K562 (cell line): ENCODE data around the gene EEF1AKMT1. TPM values are rescaled to one million over a fixed set of nuclear protein-coding genes. Genes with fewer than 3 reads are reported as not detected.
A peak's percentile ranks its signal among the peaks of the same experiment; 100 is the strongest.

Experiments used
- ATF1 ChIP-seq, 2 experiments: fragments of 450-650 bp in 1 of 2; IDR thresholded peaks; 2 replicates each; pipeline ENCODE4 v1.6.1; 2016; ENCODE audit warnings: missing compliant biosample characterization in 1 of 2, missing genetic modification characterization in 1 of 2
- CBFA2T3 ChIP-seq: fragments of 450-650 bp; IDR thresholded peaks from 2 replicates; pipeline ENCODE4 v1.6.1; 2017
- DACH1 ChIP-seq: fragments of 450-650 bp; IDR thresholded peaks from 2 replicates; pipeline ENCODE4 v1.6.1; 2018; ENCODE audit not compliant: partially characterized antibody
- DNMT1 ChIP-seq: fragments of 450-650 bp; IDR thresholded peaks from 2 replicates; pipeline ENCODE4 v1.6.1; 2016; ENCODE audit warnings: antibody characterized with exemption, mild to moderate bottlenecking
- NFRKB ChIP-seq: fragments of 450-650 bp; IDR thresholded peaks from 2 replicates; pipeline ENCODE4 v1.6.1; 2016; ENCODE audit warnings: low read depth
- OTX1 ChIP-seq: fragments of 450-650 bp; formaldehyde crosslinking; IDR thresholded peaks from 2 replicates; pipeline ENCODE4 v1.4.0; 2022; ENCODE audit warnings: mild to moderate bottlenecking
- RAD51 ChIP-seq: fragments of 450-650 bp; IDR thresholded peaks from 2 replicates; pipeline ENCODE4 v1.7.1; 2016; ENCODE audit warnings: low read depth, mild to moderate bottlenecking, borderline replicate concordance
- ZFX ChIP-seq: sonication (generic); formaldehyde crosslinking; IDR thresholded peaks from 2 replicates; pipeline ENCODE4 v1.8.0; 2022; ENCODE audit warnings: mild to moderate bottlenecking, missing genetic modification reagents, moderate library complexity
- polyA plus RNA-seq, 8 experiments: library from polyadenylated mRNA; depleted of rRNA in 4 of 8; stranded (reverse) in 5 of 8; unstranded in 3 of 8; fragments of >200 nt; fragmentation: Nextera tagmentation in 2 of 8; fragmentation: Illumina TruSeq in 1 of 8; extraction: Ambion mirVana in 2 of 8; extraction: Trizol in 1 of 8; gene quantifications; 2 replicates each; pipeline versions ENCODE4 v1.2.1 to v1.2.3, GENCODE V29; 2011 to 2014; ENCODE audit warnings: inconsistent platforms in 1 of 8, missing spikeins in 1 of 8
- total RNA-seq, 7 experiments: library from RNA; depleted of rRNA in 6 of 7; stranded (reverse); fragments of >200 nt in 6 of 7; fragmentation: Illumina TruSeq in 2 of 7; extraction: Trizol in 2 of 7; gene quantifications; 2 replicates each; pipeline versions ENCODE4 v1.2.1 to v1.2.3, GENCODE V29; 2011 to 2021; ENCODE audit warnings: low replicate concordance in 1 of 7
- TF ChIP-seq, protein P1 (sequence below), 3 experiments: fragments of 200-800 bp in 1 of 3; fragments of 250-450 bp in 1 of 3; fragments of 450-650 bp in 1 of 3; sonication (Bioruptor Pico) in 1 of 3; sonication (Bioruptor generic) in 1 of 3; formaldehyde crosslinking in 1 of 3; IDR thresholded peaks; 2 replicates each; pipeline versions ENCODE4 v1.6.1 to v1.8.0; 2016 to 2022; ENCODE audit warnings: mild to moderate bottlenecking in 2 of 3, missing genetic modification characterization in 2 of 3, missing compliant biosample characterization in 1 of 3, moderate library complexity in 1 of 3
- TF ChIP-seq, protein P2 (sequence below): sonication (generic); IDR thresholded peaks from 2 replicates; pipeline ENCODE4 v1.6.1; 2016
- TF ChIP-seq, protein P3 (sequence below): fragments of 450-650 bp; IDR thresholded peaks from 2 replicates; pipeline ENCODE4 v1.6.1; 2016; ENCODE audit warnings: low read depth
- TF ChIP-seq, protein P4 (sequence below), 3 experiments: IDR thresholded peaks in 2 of 3; conservative IDR thresholded peaks in 1 of 3; 2 replicates each; pipeline ENCODE4 v1.5.1; 2011 to 2012; ENCODE audit warnings: low read length in 3 of 3, mild to moderate bottlenecking in 3 of 3, control low read depth in 2 of 3, improper control_type of control experiment in 1 of 3, inconsistent platforms in 1 of 3, low read depth in 1 of 3, mixed read lengths in 1 of 3, moderate library complexity in 1 of 3; ENCODE audit not compliant: insufficient read depth in 2 of 3

EEF1AKMT1 gene
- total and polyA plus RNA-seq, 9 of the 15 experiments (the other 6 are each of a cell fraction or from before 2014, with no cell fraction given) = 5.3 to 36.3 (median 7.9) TPM

DNA sequence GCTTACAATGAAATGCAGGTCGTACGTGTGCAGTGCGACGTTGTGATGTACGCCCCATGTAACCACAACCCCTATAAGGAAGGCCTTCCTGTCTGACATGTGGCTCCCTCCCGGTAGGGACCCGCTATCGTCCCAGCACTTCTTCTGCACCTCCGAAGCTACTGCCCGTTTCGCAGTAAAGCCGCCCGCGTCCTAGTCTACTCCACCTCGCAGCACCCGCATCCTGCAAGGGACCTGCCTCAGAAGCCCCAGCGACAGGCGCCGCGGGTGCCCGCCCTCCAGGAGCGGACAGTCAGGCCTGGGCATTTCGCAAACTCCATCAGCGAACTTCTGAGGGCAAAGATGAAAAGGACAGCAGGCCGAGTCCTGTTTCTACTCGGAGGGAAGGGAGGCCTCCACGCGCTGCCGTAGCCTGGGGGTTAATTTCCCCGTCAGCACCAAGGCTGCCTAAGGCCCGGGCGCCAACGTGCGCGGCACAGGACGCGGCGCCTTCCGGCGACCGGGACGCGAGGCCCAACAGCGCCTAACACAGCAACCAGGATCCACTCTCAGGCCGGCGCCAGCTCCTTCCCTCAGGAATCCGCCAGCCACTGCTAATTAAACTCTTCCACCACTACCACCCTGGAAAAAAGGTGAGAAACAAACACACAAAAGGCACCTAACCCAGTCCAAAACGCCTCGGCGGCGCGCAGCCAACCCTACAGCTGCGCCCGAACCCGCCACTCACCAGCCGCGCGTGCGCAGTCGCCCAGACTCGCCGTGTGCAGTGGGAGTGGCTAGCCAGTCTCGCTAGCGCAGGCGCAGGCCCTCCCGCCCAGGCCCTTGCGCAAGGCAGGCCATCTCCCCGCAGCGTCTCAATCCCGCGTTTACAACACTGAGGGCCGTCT lies at the start of gene EEF1AKMT1 (continued):
- TF ChIP-seq, protein P1, sequence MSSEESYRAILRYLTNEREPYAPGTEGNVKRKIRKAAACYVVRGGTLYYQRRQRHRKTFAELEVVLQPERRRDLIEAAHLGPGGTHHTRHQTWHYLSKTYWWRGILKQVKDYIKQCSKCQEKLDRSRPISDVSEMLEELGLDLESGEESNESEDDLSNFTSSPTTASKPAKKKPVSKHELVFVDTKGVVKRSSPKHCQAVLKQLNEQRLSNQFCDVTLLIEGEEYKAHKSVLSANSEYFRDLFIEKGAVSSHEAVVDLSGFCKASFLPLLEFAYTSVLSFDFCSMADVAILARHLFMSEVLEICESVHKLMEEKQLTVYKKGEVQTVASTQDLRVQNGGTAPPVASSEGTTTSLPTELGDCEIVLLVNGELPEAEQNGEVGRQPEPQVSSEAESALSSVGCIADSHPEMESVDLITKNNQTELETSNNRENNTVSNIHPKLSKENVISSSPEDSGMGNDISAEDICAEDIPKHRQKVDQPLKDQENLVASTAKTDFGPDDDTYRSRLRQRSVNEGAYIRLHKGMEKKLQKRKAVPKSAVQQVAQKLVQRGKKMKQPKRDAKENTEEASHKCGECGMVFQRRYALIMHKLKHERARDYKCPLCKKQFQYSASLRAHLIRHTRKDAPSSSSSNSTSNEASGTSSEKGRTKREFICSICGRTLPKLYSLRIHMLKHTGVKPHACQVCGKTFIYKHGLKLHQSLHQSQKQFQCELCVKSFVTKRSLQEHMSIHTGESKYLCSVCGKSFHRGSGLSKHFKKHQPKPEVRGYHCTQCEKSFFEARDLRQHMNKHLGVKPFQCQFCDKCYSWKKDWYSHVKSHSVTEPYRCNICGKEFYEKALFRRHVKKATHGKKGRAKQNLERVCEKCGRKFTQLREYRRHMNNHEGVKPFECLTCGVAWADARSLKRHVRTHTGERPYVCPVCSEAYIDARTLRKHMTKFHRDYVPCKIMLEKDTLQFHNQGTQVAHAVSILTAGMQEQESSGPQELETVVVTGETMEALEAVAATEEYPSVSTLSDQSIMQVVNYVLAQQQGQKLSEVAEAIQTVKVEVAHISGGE (CRISPR knock-in tag; IDR thresholded peaks at IDR 0.05) = peak in 1 of 3 experiments; percentile 47; a peak in 1 of 6 replicates
- TF ChIP-seq CBFA2T3 = no peak
- TF ChIP-seq, protein P2, sequence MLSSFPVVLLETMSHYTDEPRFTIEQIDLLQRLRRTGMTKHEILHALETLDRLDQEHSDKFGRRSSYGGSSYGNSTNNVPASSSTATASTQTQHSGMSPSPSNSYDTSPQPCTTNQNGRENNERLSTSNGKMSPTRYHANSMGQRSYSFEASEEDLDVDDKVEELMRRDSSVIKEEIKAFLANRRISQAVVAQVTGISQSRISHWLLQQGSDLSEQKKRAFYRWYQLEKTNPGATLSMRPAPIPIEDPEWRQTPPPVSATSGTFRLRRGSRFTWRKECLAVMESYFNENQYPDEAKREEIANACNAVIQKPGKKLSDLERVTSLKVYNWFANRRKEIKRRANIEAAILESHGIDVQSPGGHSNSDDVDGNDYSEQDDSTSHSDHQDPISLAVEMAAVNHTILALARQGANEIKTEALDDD = no peak
- peak; percentile 94 for TF ChIP-seq ZFX
- 0 out of 2 replicates have a peak, but pooled peaks have one; percentile 5 for TF ChIP-seq ATF1 (CRISPR knock-in tag; IDR thresholded peaks at IDR 0.05)
- peak; percentile 31 for TF ChIP-seq ATF1 (tag; IDR thresholded peaks at IDR 0.05)
- TF ChIP-seq, protein P3, sequence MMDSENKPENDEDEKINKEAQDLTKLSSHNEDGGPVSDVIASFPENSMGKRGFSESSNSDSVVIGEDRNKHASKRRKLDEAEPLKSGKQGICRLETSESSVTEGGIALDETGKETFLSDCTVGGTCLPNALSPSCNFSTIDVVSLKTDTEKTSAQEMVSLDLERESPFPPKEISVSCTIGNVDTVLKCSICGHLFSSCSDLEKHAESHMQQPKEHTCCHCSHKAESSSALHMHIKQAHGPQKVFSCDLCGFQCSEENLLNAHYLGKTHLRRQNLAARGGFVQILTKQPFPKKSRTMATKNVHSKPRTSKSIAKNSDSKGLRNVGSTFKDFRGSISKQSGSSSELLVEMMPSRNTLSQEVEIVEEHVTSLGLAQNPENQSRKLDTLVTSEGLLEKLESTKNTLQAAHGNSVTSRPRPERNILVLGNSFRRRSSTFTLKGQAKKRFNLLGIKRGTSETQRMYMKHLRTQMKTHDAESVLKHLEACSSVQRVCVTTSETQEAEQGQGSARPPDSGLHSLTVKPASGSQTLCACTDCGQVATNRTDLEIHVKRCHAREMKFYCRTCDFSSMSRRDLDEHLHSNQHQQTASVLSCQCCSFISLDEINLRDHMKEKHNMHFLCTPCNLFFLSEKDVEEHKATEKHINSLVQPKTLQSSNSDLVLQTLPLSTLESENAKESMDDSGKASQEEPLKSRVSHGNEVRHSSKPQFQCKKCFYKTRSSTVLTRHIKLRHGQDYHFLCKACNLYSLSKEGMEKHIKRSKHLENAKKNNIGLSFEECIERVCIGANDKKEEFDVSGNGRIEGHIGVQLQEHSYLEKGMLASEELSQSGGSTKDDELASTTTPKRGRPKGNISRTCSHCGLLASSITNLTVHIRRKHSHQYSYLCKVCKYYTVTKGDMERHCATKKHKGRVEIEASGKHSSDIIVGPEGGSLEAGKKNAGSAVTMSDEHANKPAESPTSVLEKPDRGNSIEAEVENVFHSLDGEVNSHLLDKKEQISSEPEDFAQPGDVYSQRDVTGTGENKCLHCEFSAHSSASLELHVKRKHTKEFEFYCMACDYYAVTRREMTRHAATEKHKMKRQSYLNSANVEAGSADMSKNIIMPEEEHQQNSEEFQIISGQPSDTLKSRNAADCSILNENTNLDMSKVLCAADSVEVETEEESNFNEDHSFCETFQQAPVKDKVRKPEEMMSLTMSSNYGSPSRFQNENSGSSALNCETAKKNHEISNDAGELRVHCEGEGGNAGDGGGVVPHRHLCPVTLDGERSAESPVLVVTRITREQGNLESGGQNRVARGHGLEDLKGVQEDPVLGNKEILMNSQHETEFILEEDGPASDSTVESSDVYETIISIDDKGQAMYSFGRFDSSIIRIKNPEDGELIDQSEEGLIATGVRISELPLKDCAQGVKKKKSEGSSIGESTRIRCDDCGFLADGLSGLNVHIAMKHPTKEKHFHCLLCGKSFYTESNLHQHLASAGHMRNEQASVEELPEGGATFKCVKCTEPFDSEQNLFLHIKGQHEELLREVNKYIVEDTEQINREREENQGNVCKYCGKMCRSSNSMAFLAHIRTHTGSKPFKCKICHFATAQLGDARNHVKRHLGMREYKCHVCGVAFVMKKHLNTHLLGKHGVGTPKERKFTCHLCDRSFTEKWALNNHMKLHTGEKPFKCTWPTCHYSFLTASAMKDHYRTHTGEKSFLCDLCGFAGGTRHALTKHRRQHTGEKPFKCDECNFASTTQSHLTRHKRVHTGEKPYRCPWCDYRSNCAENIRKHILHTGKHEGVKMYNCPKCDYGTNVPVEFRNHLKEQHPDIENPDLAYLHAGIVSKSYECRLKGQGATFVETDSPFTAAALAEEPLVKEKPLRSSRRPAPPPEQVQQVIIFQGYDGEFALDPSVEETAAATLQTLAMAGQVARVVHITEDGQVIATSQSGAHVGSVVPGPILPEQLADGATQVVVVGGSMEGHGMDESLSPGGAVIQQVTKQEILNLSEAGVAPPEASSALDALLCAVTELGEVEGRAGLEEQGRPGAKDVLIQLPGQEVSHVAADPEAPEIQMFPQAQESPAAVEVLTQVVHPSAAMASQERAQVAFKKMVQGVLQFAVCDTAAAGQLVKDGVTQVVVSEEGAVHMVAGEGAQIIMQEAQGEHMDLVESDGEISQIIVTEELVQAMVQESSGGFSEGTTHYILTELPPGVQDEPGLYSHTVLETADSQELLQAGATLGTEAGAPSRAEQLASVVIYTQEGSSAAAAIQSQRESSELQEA = no peak
- no peak for TF ChIP-seq NFRKB
- TF ChIP-seq OTX1 (CRISPR knock-in tag) = no peak
- TF ChIP-seq, protein P4, sequence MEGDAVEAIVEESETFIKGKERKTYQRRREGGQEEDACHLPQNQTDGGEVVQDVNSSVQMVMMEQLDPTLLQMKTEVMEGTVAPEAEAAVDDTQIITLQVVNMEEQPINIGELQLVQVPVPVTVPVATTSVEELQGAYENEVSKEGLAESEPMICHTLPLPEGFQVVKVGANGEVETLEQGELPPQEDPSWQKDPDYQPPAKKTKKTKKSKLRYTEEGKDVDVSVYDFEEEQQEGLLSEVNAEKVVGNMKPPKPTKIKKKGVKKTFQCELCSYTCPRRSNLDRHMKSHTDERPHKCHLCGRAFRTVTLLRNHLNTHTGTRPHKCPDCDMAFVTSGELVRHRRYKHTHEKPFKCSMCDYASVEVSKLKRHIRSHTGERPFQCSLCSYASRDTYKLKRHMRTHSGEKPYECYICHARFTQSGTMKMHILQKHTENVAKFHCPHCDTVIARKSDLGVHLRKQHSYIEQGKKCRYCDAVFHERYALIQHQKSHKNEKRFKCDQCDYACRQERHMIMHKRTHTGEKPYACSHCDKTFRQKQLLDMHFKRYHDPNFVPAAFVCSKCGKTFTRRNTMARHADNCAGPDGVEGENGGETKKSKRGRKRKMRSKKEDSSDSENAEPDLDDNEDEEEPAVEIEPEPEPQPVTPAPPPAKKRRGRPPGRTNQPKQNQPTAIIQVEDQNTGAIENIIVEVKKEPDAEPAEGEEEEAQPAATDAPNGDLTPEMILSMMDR (IDR thresholded peaks at IDR 0.05 in 2 of 3, conservative IDR thresholded peaks at IDR 0.05 in 1 of 3; ENCODE audit: insufficient read depth in 2 of 3, low read depth in 1 of 3, low read length in 3 of 3) = no peak
- TF ChIP-seq DACH1 = no peak
- no peak for TF ChIP-seq DNMT1
- no peak for TF ChIP-seq RAD51
